ENCODE results near the gene AGAP3.

DNA sequence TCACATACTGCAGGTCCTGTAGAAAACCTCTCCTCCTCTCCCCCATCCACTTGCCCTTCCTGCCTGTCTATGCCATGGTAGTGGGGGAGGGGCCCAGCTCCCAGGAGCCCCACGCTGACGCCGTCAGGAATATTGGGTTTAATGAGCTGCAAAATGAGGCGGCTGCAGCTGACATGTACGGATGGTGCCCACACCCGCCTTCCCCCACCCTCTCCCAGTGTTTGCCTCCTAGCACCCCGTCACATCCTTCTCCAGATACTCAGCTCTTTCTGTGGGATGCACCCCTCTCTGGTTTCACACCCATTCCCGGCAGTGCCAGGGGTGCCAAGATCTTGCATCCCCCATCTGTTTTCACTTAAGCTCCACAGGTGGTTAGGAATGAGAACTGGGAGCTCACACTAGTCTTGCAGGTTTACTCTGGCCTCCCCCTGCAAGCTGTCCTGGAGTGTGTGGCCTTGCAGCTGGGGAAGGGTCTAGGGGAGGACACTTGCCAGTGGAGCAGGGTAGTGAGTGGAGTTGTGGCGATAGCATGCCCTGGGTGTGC, 55.1 kb downstream of the AGAP3 start:
- TF ChIP-seq, protein P1, sequence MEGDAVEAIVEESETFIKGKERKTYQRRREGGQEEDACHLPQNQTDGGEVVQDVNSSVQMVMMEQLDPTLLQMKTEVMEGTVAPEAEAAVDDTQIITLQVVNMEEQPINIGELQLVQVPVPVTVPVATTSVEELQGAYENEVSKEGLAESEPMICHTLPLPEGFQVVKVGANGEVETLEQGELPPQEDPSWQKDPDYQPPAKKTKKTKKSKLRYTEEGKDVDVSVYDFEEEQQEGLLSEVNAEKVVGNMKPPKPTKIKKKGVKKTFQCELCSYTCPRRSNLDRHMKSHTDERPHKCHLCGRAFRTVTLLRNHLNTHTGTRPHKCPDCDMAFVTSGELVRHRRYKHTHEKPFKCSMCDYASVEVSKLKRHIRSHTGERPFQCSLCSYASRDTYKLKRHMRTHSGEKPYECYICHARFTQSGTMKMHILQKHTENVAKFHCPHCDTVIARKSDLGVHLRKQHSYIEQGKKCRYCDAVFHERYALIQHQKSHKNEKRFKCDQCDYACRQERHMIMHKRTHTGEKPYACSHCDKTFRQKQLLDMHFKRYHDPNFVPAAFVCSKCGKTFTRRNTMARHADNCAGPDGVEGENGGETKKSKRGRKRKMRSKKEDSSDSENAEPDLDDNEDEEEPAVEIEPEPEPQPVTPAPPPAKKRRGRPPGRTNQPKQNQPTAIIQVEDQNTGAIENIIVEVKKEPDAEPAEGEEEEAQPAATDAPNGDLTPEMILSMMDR (conservative IDR thresholded peaks at IDR 0.05 in 1 of 2, IDR thresholded peaks at IDR 0.05 in 1 of 2; ENCODE audit: extremely low read depth in 1 of 2, insufficient read depth in 1 of 2, low read depth in 1 of 2, low read length in 2 of 2): no peak
- TF ChIP-seq EZH2 (IDR thresholded peaks at IDR 0.05; ENCODE audit: borderline replicate concordance, low read length): no peak
